ENCODE measurements around the gene OR10A2.
"Not testable (repeated sequence)": the region's sequence is repeated elsewhere in the genome, so short reads cannot be mapped to it uniquely, and the experiment has no call there.

The OR10A2 gene

DNA sequence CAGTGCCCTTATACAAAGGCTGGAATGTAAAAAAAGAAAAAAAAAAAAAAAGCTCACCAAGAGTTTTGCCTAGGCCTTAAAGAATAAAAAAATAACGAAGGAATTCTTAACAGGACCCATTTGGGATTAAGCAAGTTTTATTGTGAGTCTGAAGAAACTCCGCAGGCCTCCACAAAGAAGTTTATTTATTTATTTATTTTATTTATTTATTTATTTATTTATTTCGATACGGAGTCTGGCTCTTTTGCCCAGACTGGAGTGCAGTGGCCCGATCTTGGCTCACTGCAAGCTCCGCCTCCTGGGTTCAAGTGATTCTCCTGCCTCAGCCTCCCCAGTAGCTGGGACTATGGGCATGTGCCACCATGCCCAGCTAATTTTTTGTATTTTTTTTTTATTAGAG lies 8.1 kb upstream of the OR10A2 start:
- H3K4me1 Mint-ChIP-seq (ENCODE audit: low read depth in 2 of 2); H3K4me3 Mint-ChIP-seq; H3K36me3 Mint-ChIP-seq (ENCODE audit: insufficient read depth); H3K9me3 Mint-ChIP-seq; DNase-seq; H3K27ac Mint-ChIP-seq; ATAC-seq (replicated peaks): not testable (repeated sequence)
- peaks cover 16 to 19% of the 10 kb centered on the region in 2 donors for H3K27me3 Mint-ChIP-seq

DNA sequence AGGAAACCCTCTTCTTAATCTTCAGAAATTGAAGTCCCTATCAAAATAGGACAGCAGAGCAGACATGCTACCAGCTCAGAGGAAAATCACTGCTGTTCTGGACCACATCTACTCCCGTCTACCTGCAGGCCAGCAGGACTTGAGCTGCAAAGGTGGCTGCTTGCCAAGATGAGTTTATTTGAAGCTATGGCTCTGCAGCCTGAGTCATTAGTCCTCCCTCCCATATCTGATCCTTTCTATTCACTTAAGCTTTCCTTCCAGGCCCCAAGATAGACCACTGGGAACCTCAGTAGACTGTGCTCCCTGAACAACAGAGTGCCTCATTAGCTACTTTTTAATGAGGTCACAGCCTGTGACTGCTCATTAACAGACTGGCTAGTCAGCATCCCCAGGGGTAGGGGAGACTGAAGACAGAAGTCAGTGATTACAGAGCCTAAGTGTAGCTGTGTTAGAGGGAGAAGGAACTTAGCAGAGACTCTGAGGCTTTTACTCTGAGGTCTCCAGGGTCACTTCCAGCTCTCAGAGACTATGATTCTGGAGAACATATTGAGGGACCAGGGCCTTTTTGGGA lies 6.8 kb upstream of the OR10A2 start:
- no peak for ATAC-seq (replicated peaks)
- H3K4me3 Mint-ChIP-seq, result no peak overlapping the region

DNA sequence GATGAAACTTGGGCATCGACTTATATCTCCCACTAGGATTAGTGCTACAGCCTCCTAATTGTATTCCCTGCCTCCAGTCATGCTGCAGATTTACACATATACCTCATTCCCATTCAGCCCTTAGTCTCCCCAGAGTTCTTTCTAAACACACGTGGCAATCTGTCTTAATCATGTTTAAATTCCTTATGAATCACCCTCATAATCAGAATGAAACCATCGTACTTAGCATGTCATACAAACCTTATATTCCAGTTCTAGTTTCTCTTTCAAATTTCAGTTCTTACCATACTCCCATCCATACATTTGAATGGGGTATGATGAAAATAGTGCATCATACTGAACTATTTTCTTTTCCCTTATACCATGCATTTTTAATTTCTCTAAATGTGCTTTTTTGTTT lies 6.0 kb upstream of the OR10A2 start:
- Mint-ChIP-seq H3K36me3 (ENCODE audit: insufficient read depth) (peaks cover 4% of the 10 kb centered on the region), H3K4me1 (ENCODE audit: low read depth in 2 of 2) (peaks cover 0 to 3% of the 10 kb centered on the region in 2 donors), H3K27ac (no peak overlapping the region), H3K9me3 (peaks cover 3 to 7% of the 10 kb centered on the region in 2 donors), H3K4me3 (no peak overlapping the region), H3K27me3 (peaks cover 19 to 25% of the 10 kb centered on the region in 2 donors)
- ATAC-seq (replicated peaks) (no peak), DNase-seq (no peak)

More for the DNA sequence above, 6.8 kb upstream of the OR10A2 start:
- Mint-ChIP-seq H3K4me1 (ENCODE audit: low read depth in 2 of 2) (peaks cover 0 to 3% of the 10 kb centered on the region in 2 donors), H3K9me3 (peaks cover 5 to 7% of the 10 kb centered on the region in 2 donors), H3K27me3 (peaks cover 19 to 24% of the 10 kb centered on the region in 2 donors), H3K27ac (no peak overlapping the region), H3K36me3 (ENCODE audit: insufficient read depth) (peaks cover 4% of the 10 kb centered on the region)
- no peak for DNase-seq

DNA sequence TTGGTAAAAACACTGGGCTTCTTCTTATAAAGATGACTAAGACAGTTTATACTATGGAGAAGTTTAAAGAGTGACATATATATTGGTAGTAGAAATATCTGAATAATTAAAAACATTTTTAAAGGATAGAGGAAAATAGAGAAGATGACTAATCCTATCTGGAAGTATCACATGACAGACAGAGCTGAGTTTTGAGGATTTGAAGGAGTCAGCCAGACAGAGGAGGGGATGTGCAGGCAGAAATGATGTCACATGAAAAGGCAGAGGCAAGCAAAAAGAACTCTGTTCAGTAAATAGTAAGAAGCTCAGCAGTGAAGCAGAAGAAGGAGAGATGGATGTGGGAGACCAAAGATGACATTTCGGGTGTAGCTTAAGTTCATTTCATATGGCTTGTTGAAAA lies 1.6 kb downstream of the OR10A2 start:
- ATAC-seq (replicated peaks), result no peak
- Mint-ChIP-seq H3K36me3 (ENCODE audit: insufficient read depth) (no peaks in the 10 kb centered on the region), H3K27me3 (peaks cover 7 to 33% of the 10 kb centered on the region in 2 donors), H3K27ac (no peak overlapping the region), H3K9me3 (peaks cover 0 to 5% of the 10 kb centered on the region in 2 donors), H3K4me1 (ENCODE audit: low read depth in 2 of 2) (no peaks in the 10 kb centered on the region), H3K4me3 (no peak overlapping the region)
- no peak for DNase-seq

DNA sequence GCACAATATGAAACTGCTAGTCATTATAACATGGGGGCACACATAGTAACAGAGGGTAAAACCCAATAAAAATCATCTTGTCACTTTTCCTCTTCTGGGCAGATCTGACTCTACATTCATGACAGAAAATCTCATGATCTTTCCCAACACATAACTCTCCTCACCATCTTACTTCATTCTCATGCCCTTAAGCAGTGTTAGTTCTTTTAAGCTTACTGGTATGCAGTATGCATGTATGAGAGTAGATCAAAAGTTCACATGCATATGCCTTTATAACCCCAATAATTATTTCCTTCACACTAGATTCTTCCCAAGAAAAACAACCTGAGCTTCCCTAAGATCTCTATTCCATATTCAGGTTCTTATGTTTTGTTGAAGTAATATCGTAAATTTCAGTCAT lies 8.4 kb downstream of the OR10A2 start:
- H3K27me3 Mint-ChIP-seq, result peaks cover 17 to 33% of the 10 kb centered on the region in 2 donors
- DNase-seq, result no peak
- no peak overlapping the region for H3K4me3 Mint-ChIP-seq
- H3K9me3 Mint-ChIP-seq, result no peaks in the 10 kb centered on the region
- no peak overlapping the region for H3K27ac Mint-ChIP-seq
- ATAC-seq (replicated peaks), result no peak
- H3K36me3 Mint-ChIP-seq (ENCODE audit: insufficient read depth), result peaks cover 4% of the 10 kb centered on the region
- no peaks in the 10 kb centered on the region for H3K4me1 Mint-ChIP-seq (ENCODE audit: low read depth in 2 of 2)

DNA sequence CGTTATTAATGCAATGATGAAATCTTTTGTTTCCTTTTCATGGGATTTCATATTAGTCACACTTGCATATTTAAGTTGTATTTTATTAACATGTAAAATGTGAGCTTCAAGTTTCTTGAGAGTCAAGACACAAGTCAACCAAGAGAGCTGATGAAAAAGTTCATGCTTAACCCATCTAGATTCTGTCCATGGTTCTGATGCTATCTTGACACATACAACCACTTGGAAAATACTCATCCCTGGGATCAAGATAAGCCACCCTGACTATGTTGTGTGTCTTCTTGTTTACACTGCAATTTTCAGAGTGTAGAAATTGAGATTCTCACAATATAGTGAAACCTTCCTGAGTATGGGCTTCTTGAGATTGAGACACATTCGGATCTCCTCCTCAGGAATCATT lies 12.9 kb downstream of the OR10A2 start:
- no peak for DNase-seq
- peaks cover 0 to 7% of the 10 kb centered on the region in 2 donors for H3K9me3 Mint-ChIP-seq
- peaks cover 25 to 31% of the 10 kb centered on the region in 2 donors for H3K27me3 Mint-ChIP-seq
- H3K36me3 Mint-ChIP-seq (ENCODE audit: insufficient read depth), result peaks cover 4% of the 10 kb centered on the region
- no peak overlapping the region for H3K4me3 Mint-ChIP-seq
- no peaks in the 10 kb centered on the region for H3K4me1 Mint-ChIP-seq (ENCODE audit: low read depth in 2 of 2)
- no peak overlapping the region for H3K27ac Mint-ChIP-seq
- ATAC-seq (replicated peaks), result no peak

DNA sequence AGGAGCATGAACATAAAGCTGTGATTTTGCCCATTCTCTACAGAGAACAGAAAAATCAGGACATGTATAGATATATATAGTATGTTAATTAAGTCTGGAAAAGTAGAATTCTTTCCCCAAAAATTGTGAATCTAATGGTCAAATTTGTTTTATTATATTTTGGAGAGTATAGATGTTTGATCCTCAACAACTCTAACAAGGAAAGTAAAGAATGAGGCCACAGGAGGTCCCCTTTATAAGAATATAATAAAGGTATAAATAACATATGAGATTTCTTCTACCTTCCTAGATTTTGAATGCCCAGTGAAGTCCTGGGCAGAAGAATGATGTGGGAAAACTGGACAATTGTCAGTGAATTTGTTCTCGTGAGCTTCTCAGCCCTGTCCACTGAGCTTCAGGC lies 13.5 kb downstream of the OR10A2 start, which contains the start of gene OR10A4:
TSS of gene OR10A4 (plus strand) at position 301 of the 400 bp plus-strand sequence. CDS start at position 324, 23 bp downstream.
- Mint-ChIP-seq H3K9me3 (peaks cover 0 to 7% of the 10 kb centered on the region in 2 donors), H3K4me3 (no peak within 1 kb of the TSS), H3K36me3 (ENCODE audit: insufficient read depth) (peaks cover 4% of the 10 kb centered on the region), H3K27me3 (peaks cover 25 to 26% of the 10 kb centered on the region in 2 donors), H3K27ac (no peak within 1 kb of the TSS), H3K4me1 (ENCODE audit: low read depth in 2 of 2) (no peaks in the 10 kb centered on the region)
- ATAC-seq (replicated peaks) (no peak), DNase-seq (no peak)

DNA sequence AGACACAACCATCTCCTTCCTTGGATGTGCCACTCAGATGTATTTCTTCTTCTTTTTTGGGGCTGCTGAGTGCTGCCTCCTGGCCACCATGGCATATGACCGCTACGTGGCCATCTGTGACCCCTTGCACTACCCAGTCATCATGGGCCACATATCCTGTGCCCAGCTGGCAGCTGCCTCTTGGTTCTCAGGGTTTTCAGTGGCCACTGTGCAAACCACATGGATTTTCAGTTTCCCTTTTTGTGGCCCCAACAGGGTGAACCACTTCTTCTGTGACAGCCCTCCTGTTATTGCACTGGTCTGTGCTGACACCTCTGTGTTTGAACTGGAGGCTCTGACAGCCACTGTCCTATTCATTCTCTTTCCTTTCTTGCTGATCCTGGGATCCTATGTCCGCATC lies 14.1 kb downstream of the OR10A2 start:
- Mint-ChIP-seq H3K4me1 (ENCODE audit: low read depth in 2 of 2) (no peaks in the 10 kb centered on the region), H3K36me3 (ENCODE audit: insufficient read depth) (peaks cover 4% of the 10 kb centered on the region), H3K27ac (no peak overlapping the region), H3K4me3 (no peak overlapping the region), H3K27me3 (peaks cover 22 to 25% of the 10 kb centered on the region in 2 donors), H3K9me3 (peaks cover 0 to 7% of the 10 kb centered on the region in 2 donors)
- no peak for DNase-seq
- no peak for ATAC-seq (replicated peaks)

DNA sequence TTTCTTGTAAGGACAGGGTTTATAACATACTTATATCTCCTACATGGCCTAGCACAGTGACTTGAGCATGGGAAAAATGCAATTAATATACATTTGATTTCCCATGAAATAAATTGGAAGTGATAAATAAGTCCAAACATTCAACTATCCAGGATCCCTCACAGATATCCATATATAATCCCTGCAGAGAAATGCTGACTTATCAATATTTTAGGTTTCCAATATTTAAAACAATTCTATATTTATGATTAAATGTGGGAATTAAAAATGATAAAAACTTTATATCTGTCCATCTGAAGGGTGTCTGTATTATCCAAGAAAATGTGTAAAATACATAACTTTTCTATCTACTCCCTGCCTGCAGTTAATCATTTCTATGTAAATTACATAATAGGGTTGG lies 19.9 kb downstream of the OR10A2 start:
- H3K27me3 Mint-ChIP-seq, result peaks cover 17 to 24% of the 10 kb centered on the region in 2 donors
- H3K9me3 Mint-ChIP-seq, result no peaks in the 10 kb centered on the region
- H3K4me3 Mint-ChIP-seq, result no peak overlapping the region
- H3K36me3 Mint-ChIP-seq (ENCODE audit: insufficient read depth), result no peaks in the 10 kb centered on the region
- ATAC-seq (replicated peaks) (no peak), DNase-seq (no peak)
- H3K4me1 Mint-ChIP-seq (ENCODE audit: low read depth in 2 of 2), result no peaks in the 10 kb centered on the region
- no peak overlapping the region for H3K27ac Mint-ChIP-seq

DNA sequence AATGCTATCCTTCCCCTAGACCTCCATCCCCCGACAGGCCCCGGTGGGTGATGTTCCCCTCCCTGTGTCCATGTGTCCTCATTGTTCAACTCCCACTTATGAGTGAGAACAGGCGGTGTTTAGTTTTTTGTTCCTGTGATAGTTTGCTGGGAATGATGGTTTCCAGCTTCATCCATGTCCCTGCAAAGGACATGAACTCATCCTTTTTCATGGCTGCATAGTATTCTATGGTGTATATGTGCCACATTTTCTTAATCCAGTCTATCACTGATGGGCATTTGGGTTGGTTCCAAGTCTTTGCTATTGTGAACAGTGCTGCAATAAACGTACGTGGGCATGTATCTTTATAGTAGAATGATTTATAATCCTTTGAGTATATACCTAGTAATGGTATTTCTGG lies 24.9 kb downstream of the OR10A2 start:
- H3K4me3 Mint-ChIP-seq; H3K9me3 Mint-ChIP-seq; ATAC-seq (replicated peaks); DNase-seq; H3K27ac Mint-ChIP-seq; H3K36me3 Mint-ChIP-seq (ENCODE audit: insufficient read depth); H3K4me1 Mint-ChIP-seq (ENCODE audit: low read depth in 2 of 2): not testable (repeated sequence)
- peaks cover 16 to 43% of the 10 kb centered on the region in 2 donors for H3K27me3 Mint-ChIP-seq

DNA sequence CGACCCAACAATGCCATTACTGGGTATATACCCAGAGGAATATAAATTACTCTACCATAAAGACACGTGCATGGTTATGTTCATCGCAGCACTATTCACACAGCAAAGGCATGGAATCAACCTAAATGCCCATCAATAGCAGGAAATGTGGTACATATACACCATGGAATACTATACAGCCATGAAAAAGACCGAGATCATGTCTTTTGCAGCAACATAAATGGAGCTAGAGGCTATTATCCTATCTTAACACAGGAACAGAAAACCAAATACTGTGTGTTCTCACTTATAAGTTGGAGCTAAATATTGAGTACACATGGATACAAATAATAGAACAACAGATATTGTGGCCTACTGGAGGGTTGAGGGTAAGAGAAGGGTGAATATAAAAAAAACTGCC lies 26.0 kb downstream of the OR10A2 start:
- no peaks in the 10 kb centered on the region for H3K9me3 Mint-ChIP-seq
- DNase-seq (no peak), ATAC-seq (replicated peaks) (no peak)
- peaks cover 8 to 33% of the 10 kb centered on the region in 2 donors for H3K27me3 Mint-ChIP-seq
- no peak overlapping the region for H3K27ac Mint-ChIP-seq
- H3K36me3 Mint-ChIP-seq (ENCODE audit: insufficient read depth), result no peaks in the 10 kb centered on the region
- H3K4me1 Mint-ChIP-seq (ENCODE audit: low read depth in 2 of 2), result no peaks in the 10 kb centered on the region
- H3K4me3 Mint-ChIP-seq, result no peak overlapping the region

DNA sequence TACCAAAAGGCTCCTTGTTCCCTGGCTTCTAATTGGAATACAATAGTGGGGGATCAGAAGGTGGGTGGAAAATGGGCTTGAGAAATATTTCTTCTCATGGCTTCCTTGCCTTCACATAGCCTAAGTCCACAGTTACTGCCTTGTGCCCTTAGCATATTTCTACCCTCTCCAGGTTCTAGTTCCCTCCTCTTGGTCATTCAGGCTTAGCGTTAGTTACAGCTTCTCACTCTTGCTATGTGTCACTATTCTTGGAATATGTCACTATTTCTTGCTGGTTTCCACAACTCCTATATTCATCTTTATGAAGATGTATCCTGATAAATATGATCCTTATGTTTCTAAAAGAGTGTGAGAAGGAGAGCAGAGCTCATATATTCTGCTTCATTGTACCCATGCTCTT lies 27.0 kb downstream of the OR10A2 start:
- Mint-ChIP-seq H3K27me3 (peaks cover 5 to 28% of the 10 kb centered on the region in 2 donors), H3K4me3 (no peak overlapping the region)

DNA sequence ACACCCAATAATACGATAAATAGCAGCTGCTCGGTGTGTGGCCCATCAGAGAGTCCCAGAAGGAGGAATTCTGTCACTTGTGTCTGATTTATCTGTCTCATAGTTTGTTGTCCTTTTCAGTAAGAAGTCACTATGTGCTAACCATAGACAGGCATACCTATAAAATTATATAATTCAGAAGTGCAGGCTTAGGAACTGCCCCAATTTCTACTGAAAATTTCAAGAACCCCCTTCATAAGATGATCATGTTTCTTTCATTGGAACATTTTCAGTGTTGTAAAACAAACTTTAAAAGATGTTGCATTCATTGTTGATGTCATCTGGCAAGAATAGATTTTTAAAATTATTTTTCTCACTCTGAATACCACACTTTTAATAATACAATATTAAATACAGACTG lies 29.5 kb downstream of the OR10A2 start, which contains the start of gene OR2D2:
TSS of gene OR2D2 (minus strand) at position 101 of the 400 bp plus-strand sequence. CDS start at position 101, 0 bp downstream.
- DNase-seq, result no peak
- H3K9me3 Mint-ChIP-seq, result no peaks in the 10 kb centered on the region
- no peak within 1 kb of the TSS for H3K27ac Mint-ChIP-seq
- ATAC-seq (replicated peaks), result no peak
- no peaks in the 10 kb centered on the region for H3K36me3 Mint-ChIP-seq (ENCODE audit: insufficient read depth)
- peaks cover 5 to 29% of the 10 kb centered on the region in 2 donors for H3K27me3 Mint-ChIP-seq
- no peak within 1 kb of the TSS for H3K4me3 Mint-ChIP-seq
- H3K4me1 Mint-ChIP-seq (ENCODE audit: low read depth in 2 of 2), result no peaks in the 10 kb centered on the region

More for the DNA sequence above, 27.0 kb downstream of the OR10A2 start:
- Mint-ChIP-seq H3K36me3 (ENCODE audit: insufficient read depth) (no peaks in the 10 kb centered on the region), H3K4me1 (ENCODE audit: low read depth in 2 of 2) (no peaks in the 10 kb centered on the region), H3K9me3 (no peaks in the 10 kb centered on the region), H3K27ac (no peak overlapping the region)
- ATAC-seq (replicated peaks), result no peak
- no peak for DNase-seq

DNA sequence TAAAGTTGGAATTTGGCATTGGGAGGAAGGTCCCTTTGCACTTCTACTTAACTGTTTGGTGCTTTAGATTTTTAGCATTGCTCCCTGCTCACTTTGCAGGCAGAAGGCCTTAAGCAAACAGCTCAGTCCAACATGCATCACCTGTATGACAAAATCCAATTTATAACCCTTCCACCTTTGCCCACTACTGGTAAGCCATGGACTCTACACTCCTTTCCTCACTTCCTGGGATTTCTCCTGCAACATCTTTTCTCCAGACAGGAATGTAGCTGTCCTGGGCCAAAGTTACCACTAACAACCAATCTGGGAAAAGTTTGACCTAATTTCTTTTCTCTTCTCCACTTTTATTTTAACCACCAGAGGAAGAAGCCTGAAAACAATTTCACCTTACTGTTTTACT lies 31.2 kb downstream of the OR10A2 start:
- Mint-ChIP-seq H3K4me1 (ENCODE audit: low read depth in 2 of 2) (no peaks in the 10 kb centered on the region), H3K27me3 (peaks cover 13 to 40% of the 10 kb centered on the region in 2 donors), H3K4me3 (no peak overlapping the region), H3K36me3 (ENCODE audit: insufficient read depth) (no peaks in the 10 kb centered on the region), H3K9me3 (no peaks in the 10 kb centered on the region), H3K27ac (no peak overlapping the region)
- no peak for DNase-seq
- ATAC-seq (replicated peaks), result no peak

All from effector memory CD8-positive, alpha-beta T cell (primary cell).